ENCODE results near the gene ATXN7L3B.

ATXN7L3B gene

GRCh38 chr12:74586251-74586650, 48.6 kb downstream of the ATXN7L3B start:
- no peaks in the 10 kb centered on the region for H3K36me3 Mint-ChIP-seq
- no peaks in the 10 kb centered on the region for H3K27me3 Mint-ChIP-seq
- H3K4me3 Mint-ChIP-seq: no peak overlapping the region
- no peak overlapping the region for H3K27ac Mint-ChIP-seq
- H3K9me3 Mint-ChIP-seq: no peaks in the 10 kb centered on the region
- no peaks in the 10 kb centered on the region for H3K4me1 Mint-ChIP-seq
- no peak for ATAC-seq

Data from stimulated activated memory B cell treated with anti-CD40 and anti-IgM and Interleukin-4, amounts not matched to agents 10 μg/mL and 1 μg/mL and 100 μg/mL, for 72 hours (primary cell).